ENCODE results near the gene COPS4.
"Not testable (repeated sequence)": the region's sequence is repeated elsewhere in the genome, so short reads cannot be mapped to it uniquely, and the experiment has no call there.

COPS4 gene

DNA sequence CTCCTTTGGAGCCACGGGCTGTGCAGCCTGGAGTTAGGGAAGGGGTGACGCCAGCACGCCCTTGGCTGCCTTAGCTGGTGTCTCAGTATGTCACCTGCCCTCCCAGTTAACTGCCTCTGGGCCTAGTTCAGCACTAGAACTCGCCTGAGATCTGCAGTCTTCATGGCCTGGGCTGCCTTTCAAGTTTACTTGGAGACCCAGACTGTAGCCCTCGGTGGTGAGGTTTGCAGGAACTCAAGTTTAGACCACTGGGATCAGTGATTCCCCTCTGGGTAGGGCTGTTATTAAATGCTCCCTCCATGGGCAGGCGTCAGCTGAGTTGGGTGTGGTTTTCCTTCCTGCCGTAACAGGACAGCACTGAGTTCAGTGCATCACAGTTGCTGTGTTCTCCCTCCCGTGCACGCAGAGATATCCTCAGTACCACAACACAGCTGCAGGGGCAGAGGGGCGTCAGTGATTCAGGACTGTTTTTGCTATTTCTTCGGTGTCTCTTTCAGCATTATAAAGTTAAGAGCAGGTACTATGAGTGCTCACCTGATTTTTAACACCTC, 49.0 kb downstream of the COPS4 start:
- DNase-seq (ENCODE audit: low read depth in 2 of 2), result peak in 1 of 2 donors; percentile 28

DNA sequence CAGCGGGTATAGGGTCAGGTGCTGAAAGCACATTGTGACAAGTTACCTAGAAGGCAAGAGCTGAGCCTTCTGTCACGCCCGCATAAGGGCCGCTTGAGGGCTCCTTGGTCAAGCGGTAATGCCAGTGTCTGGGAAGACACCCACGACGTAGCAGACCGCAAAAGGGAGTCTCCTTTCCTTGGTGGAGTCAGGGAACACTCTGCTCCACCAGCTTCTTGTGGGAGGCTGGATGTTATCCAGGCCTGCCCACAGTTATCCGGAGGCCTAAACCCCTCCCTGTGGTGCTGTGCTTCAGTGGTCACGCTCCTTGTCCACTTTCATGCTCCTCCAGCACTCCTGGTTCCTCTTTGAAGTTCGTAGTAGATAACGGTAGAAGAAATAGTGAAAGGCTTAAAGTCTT, 50.0 kb downstream of the COPS4 start:
- not testable (repeated sequence) for DNase-seq (ENCODE audit: low read depth in 2 of 2)

DNA sequence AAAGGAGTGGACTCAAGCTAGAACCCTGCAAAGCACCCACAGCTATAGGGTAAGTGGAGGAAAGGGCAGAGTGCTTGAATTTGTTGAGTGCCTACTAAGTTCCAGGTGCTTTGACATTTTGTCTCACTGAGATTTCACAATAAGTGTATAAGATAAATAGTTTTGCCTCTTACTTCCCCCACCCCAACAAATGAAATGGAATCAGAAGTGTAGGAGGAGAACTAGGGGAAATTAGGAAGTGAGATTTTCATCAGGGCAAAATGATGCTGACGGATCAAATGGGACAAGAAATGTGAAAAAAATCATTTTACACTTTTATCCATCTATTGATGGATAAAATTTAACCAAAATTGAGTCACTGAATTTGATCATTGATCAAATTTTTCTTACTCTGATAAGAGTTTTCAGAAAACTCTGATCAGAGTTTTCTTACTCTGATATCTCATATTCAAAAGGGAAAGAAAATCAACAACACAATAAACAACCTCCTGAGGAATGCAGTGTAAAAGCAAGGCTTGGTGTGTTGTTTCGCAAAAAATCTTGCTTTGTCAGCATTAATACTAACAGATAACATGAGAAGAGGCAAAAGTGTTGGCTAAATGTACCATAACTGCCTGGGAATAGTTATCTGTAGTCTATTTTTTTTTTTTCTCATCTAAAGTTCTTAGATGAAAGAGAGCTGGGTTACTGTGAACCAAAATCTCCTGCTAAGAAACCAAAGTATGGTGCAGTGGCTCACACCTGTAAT, 54.6 kb downstream of the COPS4 start:
- no peak for DNase-seq (ENCODE audit: low read depth in 2 of 2)

DNA sequence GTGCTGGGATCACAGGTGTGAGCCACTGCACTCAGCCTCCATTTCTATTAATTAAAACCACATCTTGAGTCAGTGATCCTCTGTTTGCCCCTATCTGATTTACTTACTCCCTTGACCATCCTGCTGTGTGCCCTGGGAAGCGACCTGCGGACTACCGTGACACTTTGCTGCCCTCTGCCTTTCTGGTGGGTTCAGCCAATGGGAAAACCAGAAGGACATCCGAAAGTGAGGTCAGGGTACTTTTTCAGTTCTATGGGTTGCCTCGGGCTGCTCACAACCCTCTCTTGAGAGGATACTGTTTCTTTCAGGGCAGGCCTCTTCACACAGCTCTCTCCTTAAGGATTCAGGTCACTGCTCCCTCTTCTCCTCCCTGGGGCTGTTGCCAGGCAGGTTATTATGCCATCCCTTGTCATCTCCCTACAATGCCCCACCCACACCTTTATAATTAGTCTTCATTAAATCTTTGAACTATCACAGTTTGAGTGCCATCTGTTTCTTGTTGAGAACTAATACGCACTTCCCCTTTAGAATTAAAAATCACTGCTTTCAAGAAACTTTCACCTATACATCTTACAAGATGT, 58.2 kb downstream of the COPS4 start:
- DNase-seq (ENCODE audit: low read depth in 2 of 2), result no peak

DNA sequence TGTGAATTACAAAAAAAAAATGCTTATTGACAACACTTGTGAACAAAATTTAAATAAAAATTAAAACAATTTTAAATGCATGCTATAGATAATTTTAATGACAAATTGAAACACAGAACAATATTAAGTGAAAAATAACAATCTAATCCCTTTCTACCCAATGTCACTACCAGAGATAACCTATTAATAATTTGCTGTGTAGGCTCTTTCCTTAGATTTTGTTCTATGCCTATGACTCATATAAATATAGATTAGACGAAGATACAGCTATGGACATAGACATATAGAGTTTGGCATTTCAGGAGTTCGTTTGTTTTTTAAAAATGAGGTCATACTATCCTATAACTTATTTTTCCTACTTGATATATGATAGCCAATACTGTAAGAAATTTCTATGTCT, 61.4 kb downstream of the COPS4 start:
- DNase-seq (ENCODE audit: low read depth in 2 of 2), result no peak

DNA sequence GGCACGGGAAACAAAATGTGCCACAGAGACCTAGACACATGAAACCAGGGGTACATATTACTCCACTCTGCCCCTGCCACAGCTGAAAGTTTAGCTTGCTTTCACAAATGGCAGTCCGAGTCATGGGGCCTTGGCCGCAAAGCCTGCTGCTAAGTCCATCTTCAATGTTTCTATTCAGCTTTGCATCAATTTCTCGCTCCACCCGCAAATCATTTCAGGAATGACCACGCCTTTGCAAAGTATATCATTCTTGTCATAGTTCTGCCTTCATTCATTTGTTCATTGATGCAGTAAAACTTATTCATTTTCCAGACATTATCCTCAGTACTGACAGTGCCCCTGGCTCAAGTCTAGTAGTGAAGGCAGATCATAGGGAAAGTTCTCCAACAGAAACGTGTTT, 70.0 kb downstream of the COPS4 start:
- no peak for DNase-seq (ENCODE audit: low read depth in 2 of 2)

DNA sequence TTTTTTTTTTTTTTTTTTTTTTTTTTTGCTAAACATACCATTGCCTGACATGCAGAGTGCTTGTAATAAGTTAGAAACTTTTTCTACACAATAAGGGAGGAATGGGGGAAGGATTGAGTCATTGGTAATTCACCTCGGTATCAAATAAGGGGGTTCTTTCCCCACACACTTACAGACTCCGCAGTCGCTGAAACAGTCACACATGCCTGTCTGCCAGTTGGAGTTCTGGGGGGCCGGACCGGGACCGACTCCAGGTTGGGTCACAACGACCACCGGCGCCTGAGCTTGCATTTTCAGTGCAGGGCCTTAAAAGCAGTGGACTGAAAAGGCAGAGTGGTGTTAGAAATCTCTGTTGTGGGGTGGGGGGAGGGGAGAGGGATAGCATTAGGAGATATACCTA, 72.6 kb downstream of the COPS4 start:
- no peak for DNase-seq (ENCODE audit: low read depth in 2 of 2)

DNA sequence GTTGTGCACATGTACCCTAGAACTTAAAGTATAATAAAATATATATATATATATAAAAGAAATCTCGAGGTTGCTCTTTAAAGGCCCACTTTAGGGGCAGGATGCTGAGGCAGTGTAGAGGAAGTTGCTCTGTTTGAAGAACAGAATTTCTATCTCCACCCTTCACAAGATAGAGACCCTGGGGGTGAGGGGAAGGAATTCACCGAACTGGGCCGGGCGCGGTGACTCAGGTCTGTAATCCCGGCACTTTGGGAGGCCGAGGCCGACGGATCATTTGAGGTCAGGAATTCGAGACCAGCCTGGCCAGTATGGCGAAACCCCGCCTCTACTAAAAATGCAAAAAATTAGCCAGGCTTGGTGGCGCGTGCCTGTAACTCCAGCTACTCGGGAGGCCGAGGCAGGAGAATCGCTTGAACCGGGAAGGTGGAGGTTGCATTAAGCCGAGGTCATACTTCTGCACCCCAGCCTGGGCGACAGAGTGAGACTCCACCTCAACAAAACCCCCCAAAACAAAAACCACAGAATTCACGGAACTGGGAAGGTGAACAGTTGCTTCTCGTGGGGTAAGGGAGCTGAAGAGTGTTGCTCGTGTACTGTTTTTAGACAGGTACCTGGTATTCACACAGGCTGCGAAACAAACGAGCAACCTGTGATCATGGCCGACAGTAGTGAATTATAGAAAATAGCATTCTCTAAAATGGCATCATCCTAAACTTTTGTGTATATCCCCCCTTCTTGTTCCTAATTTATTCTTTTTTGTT, 73.3 kb downstream of the COPS4 start:
- no peak for DNase-seq (ENCODE audit: low read depth in 2 of 2)

DNA sequence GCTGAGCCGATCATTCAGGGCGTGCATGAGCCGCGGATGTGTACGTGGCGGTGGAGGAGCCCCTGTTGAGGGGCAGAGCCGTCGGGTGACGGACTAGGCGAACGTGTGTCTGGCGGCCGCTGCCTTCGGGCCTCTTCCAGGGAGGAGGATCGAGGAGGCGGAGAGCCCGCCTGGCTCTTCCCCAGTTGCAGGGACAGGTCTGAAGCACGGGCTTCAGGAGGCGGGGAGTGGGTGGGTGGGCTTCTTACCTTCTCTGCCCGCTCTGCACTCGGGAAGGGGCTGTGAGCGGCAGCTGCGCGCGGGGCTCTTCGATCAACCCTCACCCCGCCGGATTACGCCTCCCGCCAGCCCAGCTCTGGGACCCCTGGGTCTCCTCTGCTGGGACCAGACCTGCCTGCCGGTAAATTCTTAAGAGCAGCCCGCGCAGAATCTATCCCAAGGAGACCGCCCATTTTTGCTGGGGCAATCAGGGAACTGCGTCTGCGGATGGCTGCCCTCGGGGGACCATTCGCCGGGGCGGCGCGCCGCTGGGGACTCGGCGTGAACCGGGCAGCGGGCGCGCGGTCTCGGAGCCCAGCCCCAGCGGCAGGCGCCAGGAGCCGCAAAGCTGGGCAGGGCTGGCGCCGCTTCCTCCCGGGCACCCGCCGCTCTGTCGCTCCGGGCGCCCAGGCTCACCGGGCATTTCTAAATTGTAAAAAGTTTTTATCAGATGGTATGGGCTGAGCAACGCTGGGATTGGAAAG, 74.7 kb downstream of the COPS4 start:
- DNase-seq (ENCODE audit: low read depth in 2 of 2), result no peak

DNA sequence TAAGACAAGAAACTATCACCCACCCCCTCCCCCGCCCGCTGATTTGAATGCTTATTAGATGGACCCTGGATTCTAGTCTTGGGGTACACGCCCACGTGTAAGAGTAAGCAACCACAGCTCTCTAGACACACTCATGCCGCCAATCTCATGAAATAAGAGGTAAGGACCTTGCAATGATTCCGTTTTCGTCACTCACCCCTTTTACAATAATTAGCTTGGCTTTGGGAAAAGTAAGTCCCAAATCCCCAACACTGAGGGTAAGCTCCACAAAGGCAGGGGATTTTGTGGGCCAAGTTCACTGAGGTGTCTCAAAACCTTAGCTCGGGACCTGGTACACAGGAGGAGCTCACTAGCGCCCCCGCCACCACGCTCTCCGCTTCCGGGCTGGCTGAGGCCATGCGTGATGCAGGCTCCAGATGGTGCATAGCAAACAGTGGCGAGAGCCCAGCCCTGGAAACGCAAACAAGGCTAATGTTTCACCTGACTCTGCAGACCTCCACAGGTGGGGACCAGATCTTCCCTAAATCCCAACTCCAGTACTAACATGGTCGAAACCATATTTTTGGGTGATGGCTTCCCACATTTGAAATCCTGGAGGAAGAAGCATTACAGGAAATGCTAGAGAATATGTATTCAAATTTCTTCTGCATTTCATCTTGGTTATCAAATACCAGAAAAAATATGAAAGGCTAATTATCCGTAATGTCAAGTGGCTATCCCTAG, 75.4 kb downstream of the COPS4 start:
- DNase-seq (ENCODE audit: low read depth in 2 of 2), result peak; percentile 68 to 81

DNA sequence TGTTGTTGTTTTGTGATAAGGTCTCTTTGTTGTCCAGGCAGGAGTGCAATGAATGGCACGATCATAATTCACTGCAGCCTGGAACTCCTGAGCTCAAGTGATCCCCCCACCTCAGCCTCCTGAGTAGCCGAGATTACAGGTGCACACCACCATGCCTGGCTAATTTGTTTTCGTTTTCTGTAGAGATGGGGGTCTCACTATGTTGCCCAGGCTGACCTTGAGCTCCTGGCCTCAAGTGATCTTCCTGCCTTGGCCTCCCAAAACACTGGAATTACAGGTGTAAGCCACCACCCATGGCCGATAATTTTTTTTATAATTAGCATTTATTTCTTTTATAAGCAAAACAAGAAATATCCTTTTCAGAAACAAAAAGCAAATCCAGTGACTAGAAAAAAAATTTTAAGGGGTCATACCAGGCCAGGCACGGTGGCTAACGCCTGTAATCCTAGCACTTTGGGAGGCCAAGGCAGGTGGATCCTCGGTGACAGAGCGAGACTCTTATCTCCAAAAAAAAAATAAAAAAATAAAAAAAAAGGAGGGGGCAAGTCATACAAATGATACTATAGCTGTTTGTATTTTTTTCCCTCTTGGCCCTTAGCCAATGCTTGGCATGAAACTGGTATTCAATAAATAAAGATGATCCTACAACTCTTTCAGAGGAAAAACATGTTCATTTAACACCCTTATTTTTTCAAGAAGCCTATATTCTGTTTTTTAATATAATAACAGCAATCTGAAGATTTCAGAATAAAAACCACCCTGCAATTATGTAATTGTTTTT, 76.2 kb downstream of the COPS4 start:
- no peak for DNase-seq (ENCODE audit: low read depth in 2 of 2)

DNA sequence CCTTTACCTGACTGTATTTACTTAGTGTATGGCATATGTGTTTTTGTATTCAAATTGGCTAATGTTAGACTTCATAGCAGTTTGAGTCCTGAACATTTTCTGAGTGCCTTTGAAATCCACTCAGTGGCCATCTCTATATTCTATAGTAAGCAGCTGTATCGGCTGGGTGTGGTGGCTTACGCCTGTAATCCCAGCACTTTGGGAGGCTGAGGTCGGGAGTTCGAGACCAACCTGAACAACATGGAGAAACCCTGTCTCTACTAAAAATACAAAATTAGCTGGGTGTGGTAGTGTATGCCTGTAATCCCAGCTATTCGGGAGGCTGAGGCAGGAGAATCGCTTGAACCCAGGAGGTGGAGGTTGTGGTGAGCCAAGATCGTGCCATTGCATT, 76.8 kb downstream of the COPS4 start:
- DNase-seq (ENCODE audit: low read depth in 2 of 2), result not testable (repeated sequence)

DNA sequence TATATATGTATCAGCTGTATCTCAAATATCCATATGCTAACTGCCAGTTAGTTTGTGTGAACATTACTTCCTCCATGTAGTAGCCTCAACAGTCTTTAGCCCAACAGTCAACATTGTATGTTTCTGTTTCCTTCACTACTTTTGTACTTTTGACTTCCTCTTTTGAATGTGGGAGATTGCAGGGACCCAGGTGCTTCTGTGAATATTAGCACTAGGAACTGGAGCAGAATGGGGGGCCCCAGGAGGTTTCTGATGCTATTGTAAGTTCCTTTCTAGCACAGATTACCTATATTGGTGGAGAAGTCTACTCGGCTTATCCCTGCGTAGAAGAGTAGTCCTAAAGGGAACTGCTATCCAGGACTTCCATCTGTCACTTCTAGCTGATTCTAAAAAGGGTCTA, 77.2 kb downstream of the COPS4 start:
- DNase-seq (ENCODE audit: low read depth in 2 of 2), result no peak

DNA sequence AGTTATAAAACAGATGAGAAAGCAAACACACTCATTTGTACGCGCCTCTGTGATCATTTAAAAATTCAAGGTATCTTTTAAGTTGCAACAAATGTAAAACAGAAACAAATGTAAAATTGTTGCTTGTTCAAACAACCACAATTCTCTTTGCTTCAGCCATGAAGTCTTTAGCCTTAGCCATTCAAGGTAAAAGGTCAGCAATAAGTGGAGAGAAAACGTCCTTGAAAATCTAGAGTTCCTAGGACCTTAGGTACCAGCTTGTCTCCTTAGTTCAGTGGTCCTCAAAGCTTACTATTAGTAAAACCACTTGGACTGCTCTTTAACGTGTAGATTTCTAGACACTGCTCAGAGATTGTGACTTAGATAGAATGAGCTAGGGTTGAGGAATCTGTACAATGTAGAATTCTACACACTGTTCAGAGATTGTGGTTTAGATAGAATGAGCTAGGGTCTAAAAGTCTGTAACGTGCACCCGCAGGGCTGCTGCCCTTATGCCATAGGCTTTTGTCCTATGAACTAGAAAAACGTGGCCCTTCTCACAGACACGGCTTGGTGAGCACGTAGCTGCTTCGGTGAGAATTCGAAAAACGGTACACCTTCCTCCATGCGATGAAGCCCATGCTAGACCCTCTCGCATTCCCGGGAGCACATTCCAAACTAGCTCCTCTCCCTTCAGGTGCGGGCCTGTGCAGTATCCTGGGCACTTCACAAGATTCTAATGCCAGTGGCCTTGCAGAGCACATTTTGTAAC, 77.9 kb downstream of the COPS4 start:
- no peak for DNase-seq (ENCODE audit: low read depth in 2 of 2)

DNA sequence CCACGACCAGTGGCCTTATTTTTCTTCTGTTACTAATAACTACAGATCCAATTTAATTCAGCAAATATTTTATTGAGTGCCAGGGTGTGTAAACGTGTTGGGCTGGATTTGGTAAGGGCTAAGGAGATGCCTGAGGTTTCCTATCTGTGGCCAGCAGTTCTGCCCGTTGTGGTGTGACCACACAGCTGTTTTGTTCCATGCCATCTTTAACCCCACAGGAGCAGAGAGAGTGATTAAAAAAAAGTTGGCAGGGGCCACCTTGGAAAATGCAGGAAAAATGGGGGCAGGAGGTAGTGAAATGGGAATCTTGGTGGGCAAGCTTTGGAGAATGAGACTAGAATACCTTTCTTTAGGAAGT, 78.4 kb downstream of the COPS4 start:
- DNase-seq (ENCODE audit: low read depth in 2 of 2), result no peak

DNA sequence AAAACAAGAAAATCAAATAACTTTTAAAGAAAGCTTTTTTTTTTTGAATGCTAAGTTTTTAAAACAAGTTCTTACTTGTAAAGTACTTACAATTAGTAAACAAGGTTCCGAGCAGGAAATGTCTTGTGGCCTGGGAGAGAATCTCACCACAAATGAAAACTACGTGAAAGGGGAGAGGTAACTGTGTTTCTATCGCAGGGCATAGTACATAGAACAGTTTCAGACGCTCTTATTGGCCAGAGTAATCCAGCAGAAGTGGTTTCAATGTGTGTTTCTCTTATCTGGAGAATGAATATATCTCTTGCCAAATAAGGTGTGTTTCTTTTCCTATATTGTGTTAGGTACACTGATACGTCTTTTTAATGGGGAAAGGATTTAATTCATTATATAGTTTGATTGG, 79.6 kb downstream of the COPS4 start, which contains the start of gene PLAC8:
PLAC8 (minus strand) TSS at position 154 of the 400 bp plus-strand sequence. CDS start 6,808 bp downstream, outside the sequence.
- DNase-seq (ENCODE audit: low read depth in 2 of 2), result no peak

DNA sequence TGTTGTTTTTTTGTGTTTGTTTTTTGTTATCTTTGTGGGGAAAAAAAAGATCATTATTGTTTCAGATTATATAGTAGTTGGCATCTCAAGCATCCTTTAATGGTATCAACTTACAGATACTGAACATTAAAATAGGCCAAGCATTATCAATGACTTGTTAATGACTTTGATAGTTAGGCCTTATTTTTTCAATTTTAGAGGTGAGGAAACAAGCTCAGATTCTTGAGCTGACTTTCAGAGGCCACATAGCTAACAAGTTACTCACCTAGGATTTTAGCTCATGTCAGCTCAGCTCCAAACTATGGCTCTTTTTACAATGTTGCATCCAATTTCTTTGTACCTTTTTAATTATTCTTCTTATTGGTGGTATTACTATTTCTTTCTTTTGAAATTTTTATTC, 80.0 kb downstream of the COPS4 start:
- DNase-seq (ENCODE audit: low read depth in 2 of 2), result no peak

DNA sequence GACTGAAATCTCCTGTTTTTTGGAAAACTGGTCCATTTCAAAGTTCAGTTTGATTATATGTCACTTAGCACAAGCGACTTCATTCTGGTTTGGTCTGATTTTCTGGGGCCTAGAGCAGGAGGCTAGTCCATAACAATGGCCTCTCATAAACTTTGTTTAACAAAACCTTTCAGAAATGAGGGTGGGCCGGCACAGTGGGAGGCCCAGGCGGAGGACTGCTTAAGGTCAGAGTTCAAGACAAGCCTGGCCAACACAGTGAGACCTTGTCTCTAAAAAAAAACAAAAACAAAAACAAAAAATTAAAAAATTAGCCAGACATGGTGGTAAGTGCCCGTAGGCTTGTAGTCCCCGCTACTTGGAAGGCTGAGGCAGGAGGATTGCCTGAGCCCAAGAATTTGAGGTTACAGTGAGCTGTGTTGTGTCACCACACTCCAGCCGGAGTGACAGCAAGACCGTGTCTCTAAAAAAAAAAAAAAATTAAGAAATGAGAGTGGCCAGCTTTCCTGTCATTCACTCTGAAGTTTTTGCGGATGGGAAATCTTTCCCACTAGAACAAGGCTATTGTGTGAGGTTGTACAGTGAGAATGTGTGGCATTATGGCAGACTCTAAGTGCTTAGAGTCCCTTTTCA, 80.8 kb downstream of the COPS4 start:
- no peak for DNase-seq (ENCODE audit: low read depth in 2 of 2)

DNA sequence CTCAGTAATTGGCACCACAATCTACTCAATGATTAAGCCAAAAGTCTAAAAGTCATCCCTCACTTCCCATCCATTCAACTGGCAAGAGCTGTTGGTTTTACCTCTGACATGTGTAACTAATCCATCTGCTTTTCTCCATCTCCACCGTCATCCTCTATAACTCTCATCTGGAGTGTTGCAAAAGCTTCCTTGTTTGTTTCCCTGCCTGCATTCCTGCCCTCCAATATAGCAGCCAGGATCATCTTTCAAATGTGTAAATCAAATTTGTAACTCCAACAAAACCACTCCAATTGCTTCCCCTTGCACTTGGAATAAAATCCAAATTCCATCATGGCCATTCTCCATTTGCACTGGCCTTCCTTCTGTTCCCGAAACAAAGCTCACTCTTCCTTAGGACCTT, 83.9 kb downstream of the COPS4 start:
- DNase-seq (ENCODE audit: low read depth in 2 of 2), result no peak

All from stimulated activated CD4-positive, alpha-beta T cell treated with anti-CD3 and anti-CD28 coated beads, Interleukin-1b, Interleukin-23, amount 100 ng/mL, for 1 hour (primary cell).